HepG2 (cell line): ENCODE data around the gene ODAD4. TPM values are rescaled to one million over a fixed set of nuclear protein-coding genes. Genes with fewer than 3 reads are reported as not detected.

Experiments used
- ATAC-seq: fragments of 200-7000 bp; cut with Tn5 transposase; 3 replicates; pipeline ENCODE4 v1.9.1; 2020; ENCODE audit warnings: mild to moderate bottlenecking, moderate library complexity
- BruUV-seq: library from RNA; stranded (reverse); fragments of 400-500 nt; replicated peaks from 2 replicates; lab custom pipeline; 2021; lab: Mats Ljungman, UMichigan
- CTCF ChIA-PET: fragments of 300-600 bp; formaldehyde crosslinking; extraction: SDS; loops from one replicate; lab custom pipeline; 2021; ENCODE audit warnings: low total read pairs, inconsistent platforms, low intra/inter-chr PET ratio; lab: Yijun Ruan, JAX
- POLR2A ChIA-PET: fragments of 350-600 bp; sonication (Branson Sonifier 250); formaldehyde crosslinking; loops from one replicate; lab custom pipeline; 2020; ENCODE audit warnings: antibody characterized with exemption, inconsistent platforms; lab: Yijun Ruan, JAX
- DNase-seq: peaks from one replicate; pipeline ENCODE4 v3.0.0-alpha.2; 2015; ENCODE audit warnings: low spot score
- FAIRE-seq: peaks from 3 replicates; lab custom pipeline; 2011; peaks lifted over from hg19 to GRCh38; lab: Jason Lieb, UNC
- H2AFZ ChIP-seq: one replicate; pipeline ENCODE4 v1.6.1; 2011; ENCODE audit warnings: low read length, inconsistent platforms
- H3K27ac ChIP-seq: fragments of 300-600 bp; 3 replicates; pipeline ENCODE4 v1.8.0; 2011; ENCODE audit warnings: mixed run types, mild to moderate bottlenecking, mixed read lengths, low read length, inconsistent platforms; ENCODE audit not compliant: insufficient read depth; ENCODE audit errors: extremely low read length
- H3K27me3 ChIP-seq, 2 experiments: fragments of 200-600 bp in 1 of 2; 2 replicates in 1 of 2; 3 replicates in 1 of 2; pipeline versions ENCODE4 v1.6.0 to v1.8.0; 2011; ENCODE audit warnings: low read length in 2 of 2, mild to moderate bottlenecking in 2 of 2, moderate library complexity in 2 of 2, inconsistent platforms in 1 of 2; ENCODE audit not compliant: insufficient read depth in 2 of 2, control insufficient read depth in 1 of 2
- H3K36me3 ChIP-seq, 2 experiments: fragments of 200-600 bp in 1 of 2; replicated peaks in 1 of 2; 2 replicates in 1 of 2; 3 replicates in 1 of 2; pipeline versions ENCODE4 v1.5.1 to v1.8.0; 2011; ENCODE audit warnings: low read length in 2 of 2, inconsistent platforms in 1 of 2; ENCODE audit not compliant: insufficient read depth in 2 of 2, control insufficient read depth in 1 of 2
- H3K4me1 ChIP-seq: 2 replicates; pipeline ENCODE4 v1.5.1; 2012; ENCODE audit warnings: low read length, inconsistent platforms; ENCODE audit not compliant: insufficient read depth
- H3K4me2 ChIP-seq: 2 replicates; pipeline ENCODE4 v1.6.0; 2011; ENCODE audit warnings: low read depth, low read length, inconsistent platforms
- H3K4me3 ChIP-seq, 3 experiments: fragments of 200-600 bp in 1 of 3; sonication (generic), shearing (Covaris generic) in 1 of 3; replicated peaks in 1 of 3; 2 replicates each; pipeline ENCODE4 v1.5.1; 2011 to 2016; ENCODE audit warnings: low read length in 3 of 3, inconsistent platforms in 2 of 3, low read depth in 2 of 3, mild to moderate bottlenecking in 2 of 3, control low read depth in 1 of 3, mixed read lengths in 1 of 3; ENCODE audit not compliant: insufficient read depth in 1 of 3
- H3K79me2 ChIP-seq: one replicate; pipeline ENCODE4 v1.6.1; 2011; ENCODE audit warnings: low read length, inconsistent platforms; ENCODE audit not compliant: insufficient read depth
- H3K9ac ChIP-seq: 2 replicates; pipeline ENCODE4 v1.6.0; 2011; ENCODE audit warnings: mild to moderate bottlenecking, low read depth, low read length, inconsistent platforms; ENCODE audit not compliant: insufficient read depth
- H3K9me3 ChIP-seq: 2 replicates; pipeline ENCODE4 v1.5.1; 2012; ENCODE audit warnings: mild to moderate bottlenecking, low read length
- H4K20me1 ChIP-seq: 2 replicates; pipeline ENCODE4 v1.6.0; 2011; ENCODE audit warnings: inconsistent platforms, mild to moderate bottlenecking, low read length, moderate library complexity; ENCODE audit not compliant: insufficient read depth
- BCL6 ChIP-seq: IDR thresholded peaks from 2 replicates; pipeline ENCODE4 v1.6.1; 2016; ENCODE audit warnings: missing genetic modification reagents, missing compliant biosample characterization
- GABPB1 ChIP-seq: IDR thresholded peaks from 2 replicates; pipeline ENCODE4 v1.6.1; 2016; ENCODE audit warnings: mild to moderate bottlenecking, missing genetic modification reagents, moderate library complexity, missing compliant biosample characterization
- JUN ChIP-seq: sonication (generic); formaldehyde crosslinking; IDR thresholded peaks from 2 replicates; pipeline ENCODE4 v1.4.0; 2020; ENCODE audit warnings: mild to moderate bottlenecking, missing genetic modification reagents
- TBX2 ChIP-seq: sonication (generic); formaldehyde crosslinking; IDR thresholded peaks from 2 replicates; pipeline ENCODE4 v1.5.0; 2020; ENCODE audit warnings: missing genetic modification reagents, mild to moderate bottlenecking, borderline replicate concordance
- ZNF713 ChIP-seq: sonication (generic); formaldehyde crosslinking; IDR thresholded peaks from 2 replicates; pipeline ENCODE4 v1.4.0; 2020; ENCODE audit warnings: mild to moderate bottlenecking, missing genetic modification reagents
- ZSCAN25 ChIP-seq: sonication (generic); formaldehyde crosslinking; IDR thresholded peaks from 2 replicates; pipeline ENCODE4 v1.8.0; 2022; ENCODE audit warnings: mild to moderate bottlenecking, missing genetic modification reagents
- ZUFSP ChIP-seq: sonication (generic); formaldehyde crosslinking; IDR thresholded peaks from 2 replicates; pipeline ENCODE4 v1.9.0; 2021; ENCODE audit warnings: missing genetic modification reagents, mild to moderate bottlenecking, borderline replicate concordance
- whole genome bisulfite sequencing: methylation state at CpG from one replicate; pipeline ENCODE4 v1.1.6; 2017; ENCODE audit warnings: low lambda C conversion rate; 5-methylcytosine and 5-hydroxymethylcytosine counted together
- in situ Hi-C: cut with HindIII; loops from 2 replicates; pipeline ENCODE4 v1.10.0; 2017; ENCODE audit warnings: low pct_unique_long_range_greater_than_20kb; ENCODE audit not compliant: extremely low pct_ligation_motif_present
- intact Hi-C: fragments of 100-400 bp; cut with micrococcal nuclease; formaldehyde crosslinking; loops from one replicate; pipeline ENCODE4 v1.10.0; 2022; ENCODE audit not compliant: unreplicated experiment
- polyA plus RNA-seq, 8 experiments: library from polyadenylated mRNA; depleted of rRNA in 3 of 8; stranded (reverse) in 7 of 8; unstranded in 1 of 8; fragments of >200 nt; fragmentation: Illumina TruSeq in 4 of 8; extraction: Trizol in 4 of 8; gene quantifications; 2 replicates each; pipeline versions ENCODE4 v1.2.1 to v1.2.3, GENCODE V29; 2011 to 2016; ENCODE audit warnings: low read depth in 4 of 8, missing spikeins in 1 of 8, mixed read lengths in 1 of 8; ENCODE audit not compliant: insufficient read depth in 1 of 8
- total RNA-seq, 5 experiments: library from RNA; depleted of rRNA; stranded (reverse); fragments of >200 nt; fragmentation: Illumina TruSeq; extraction: Trizol; gene quantifications; 2 replicates each; pipeline ENCODE4 v1.2.3, GENCODE V29; 2016; ENCODE audit warnings: low read depth in 1 of 5

Gene ODAD4
- total and polyA plus RNA-seq, 2 of the 13 experiments (the other 11 are each of a cell fraction or from before 2014, with no cell fraction given) = 0.48 to 0.53 TPM

- no peak for TF ChIP-seq ZNF713 (CRISPR knock-in tag)
- no peak for TF ChIP-seq ZSCAN25 (CRISPR knock-in tag)
- TF ChIP-seq GABPB1 (CRISPR knock-in tag) = no peak
- TF ChIP-seq JUN (CRISPR knock-in tag) = no peak
- TF ChIP-seq ZUFSP = no peak
Measured at GRCh38 chr17:41939044-41939692, 8.8 kb downstream of the ODAD4 start (continued).

- intact Hi-C loops = no loop called here
- POLR2A ChIA-PET = interaction anchor here (2.0 to 2.5 kb wide), 2 partner anchors 9 to 20 kb away, joined by 10 to 11 read pairs; partner anchors contain the start of gene ODAD4
- BruUV-seq = no TSS peak
- no peak for DNase-seq
- FAIRE-seq = no peak
- H3K4me2 ChIP-seq = peak overlapping the region; percentile 10; the same call in 1 of the 2 replicates
- H3K27me3 ChIP-seq = no peaks in the 10 kb centered on the region
- H3K27ac ChIP-seq = no peak overlapping the region
- no peaks in the 10 kb centered on the region for H3K9me3 ChIP-seq
- H4K20me1 ChIP-seq = no peaks in the 10 kb centered on the region
- CTCF ChIA-PET = no interaction called here
- ATAC-seq = no peak
- no peak overlapping the region for H2AFZ ChIP-seq
- peaks cover 49% of the 10 kb centered on the region for H3K4me1 ChIP-seq
- in situ Hi-C loops = no loop called here
- no peaks in the 10 kb centered on the region for H3K79me2 ChIP-seq
- no peaks in the 10 kb centered on the region for H3K36me3 ChIP-seq
- no peak overlapping the region; a peak in 1 of 6 replicates for H3K4me3 ChIP-seq
- WGBS = 60% methylated on average over 6 of the region's 6 CpGs
- TF ChIP-seq TBX2 (CRISPR knock-in tag) = 0 out of 2 replicates have a peak, but pooled peaks have one; percentile 13
- no peak for TF ChIP-seq BCL6
- H3K9ac ChIP-seq = no peak overlapping the region
Measured at GRCh38 chr17:41939693-41940090, 9.3 kb downstream of the ODAD4 start.
